Hindlimb muscle (tissue), 1 donor: ENCODE results near the gene TRMT61A. TPM values are rescaled to one million over a fixed set of nuclear protein-coding genes. Genes with fewer than 3 reads are reported as not detected.

Source experiments
- DNase-seq: peaks from one replicate; pipeline ENCODE4 v3.0.0-alpha.2; 2013
- polyA plus RNA-seq: library from polyadenylated mRNA; unstranded; fragments of 120-200 nt; gene quantifications from one replicate; pipeline ENCODE4 v1.2.1, GENCODE V29; 2013; ENCODE audit not compliant: insufficient read length

TRMT61A gene
- polyA plus RNA-seq, 1 donor, result 7.8 TPM

DNA sequence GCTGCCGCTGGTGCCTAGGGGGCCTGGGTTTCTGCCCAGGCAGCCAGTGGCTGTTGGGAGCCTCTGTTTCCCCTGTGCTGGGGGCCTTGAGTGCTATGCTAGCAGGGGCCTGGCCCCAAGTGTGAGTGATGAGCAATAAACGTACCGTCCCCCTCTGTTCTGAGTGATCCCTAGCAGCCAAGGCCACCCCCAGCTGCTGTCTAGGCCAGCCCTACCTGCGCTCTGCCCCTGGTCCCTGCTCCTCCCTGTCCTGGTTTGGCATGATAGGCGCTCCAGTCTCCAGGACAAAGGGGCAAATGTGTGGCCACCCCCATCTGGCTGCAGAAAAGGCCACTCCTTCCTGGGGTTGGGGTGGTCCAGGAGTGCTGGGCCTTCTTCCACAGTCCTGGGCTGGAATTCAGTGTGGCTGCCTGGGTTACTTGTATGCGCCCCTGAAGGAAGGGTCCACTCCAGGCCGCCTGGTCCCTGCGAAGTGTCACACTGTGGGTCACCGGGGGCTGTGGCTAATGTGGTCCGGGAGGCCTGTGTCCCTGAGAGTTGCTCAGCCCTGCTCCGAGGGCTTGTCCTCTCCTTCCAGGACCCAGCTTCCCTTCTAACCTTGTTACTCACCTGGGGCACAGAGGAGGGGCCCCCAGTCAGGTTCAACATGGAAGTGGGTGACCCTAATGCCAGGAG is 7.0 kb downstream of the TRMT61A start:
- no peak for DNase-seq

DNA sequence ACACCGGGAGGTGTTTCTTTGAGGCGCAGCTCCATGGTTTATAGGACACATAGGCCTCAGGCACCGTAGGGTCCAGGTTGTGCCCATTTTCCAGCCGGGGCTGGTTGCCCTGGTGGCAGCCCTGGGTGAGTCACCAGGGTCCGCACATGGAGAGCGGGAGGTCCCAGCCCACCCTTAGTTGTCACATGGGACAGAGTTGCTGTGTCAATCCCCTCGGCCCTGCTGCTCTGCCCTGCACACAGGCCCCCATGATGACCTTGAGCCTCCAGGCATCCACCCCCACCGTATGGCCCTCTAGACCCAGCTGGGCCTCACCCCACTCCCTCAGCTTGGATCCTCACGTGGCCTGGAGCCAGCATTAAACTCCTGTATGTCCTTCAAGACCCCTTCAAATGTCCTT is 7.7 kb downstream of the TRMT61A start:
- DNase-seq, result no peak

- no peak for DNase-seq
These were observed 8.4 kb downstream of the TRMT61A start for GRCh38 chr14:103537175-103537990.

- no peak for DNase-seq
These were observed 9.5 kb downstream of the TRMT61A start for GRCh38 chr14:103538291-103539055.

GRCh38 chr14:103539056-103539825 is 10.2 kb downstream of the TRMT61A start:
- DNase-seq, result no peak

DNA sequence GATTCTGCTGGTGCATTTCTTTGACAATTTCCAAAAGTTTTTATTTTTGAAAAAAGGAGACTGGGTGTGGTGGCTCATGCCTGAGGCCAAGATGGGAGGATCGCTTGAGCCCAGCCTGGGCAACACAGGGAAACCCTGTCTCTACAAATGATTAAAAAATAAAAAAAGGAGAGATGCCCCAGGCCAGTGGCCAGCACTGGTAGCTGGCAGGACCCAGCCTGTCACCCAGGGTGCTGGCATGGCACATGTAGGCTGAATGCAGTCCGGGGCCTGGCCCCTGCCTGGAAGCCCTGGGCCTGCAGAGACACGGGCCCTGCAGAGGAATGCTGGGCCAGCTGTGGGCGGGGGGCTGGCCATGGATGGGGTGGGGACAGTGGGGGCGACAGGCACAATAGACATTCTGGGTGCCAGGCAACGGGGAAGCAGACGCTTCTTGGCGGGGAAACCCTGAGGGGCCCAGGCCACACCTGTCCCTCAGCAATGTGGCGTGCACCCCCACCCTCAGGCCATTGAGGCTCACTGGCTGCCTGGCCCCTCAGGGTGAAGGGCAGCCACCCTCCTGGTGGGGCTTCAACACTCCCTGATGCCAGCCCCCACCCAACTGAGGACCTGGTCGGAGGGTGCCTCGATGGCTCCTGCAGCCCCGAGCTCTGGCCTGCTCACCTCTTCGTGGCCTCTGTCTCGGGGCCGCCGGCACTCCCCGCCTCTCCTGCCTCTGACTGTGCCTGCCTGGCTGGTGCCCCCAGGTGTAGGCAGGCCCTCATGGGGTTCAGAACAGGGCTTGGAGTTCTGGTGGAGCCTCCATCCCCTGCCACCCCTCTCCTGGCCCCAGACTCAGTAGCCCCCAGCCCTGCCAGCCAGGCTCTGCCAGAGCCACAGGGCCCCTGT is 12.1 kb downstream of the TRMT61A start:
- no peak for DNase-seq

GRCh38 chr14:103541709-103542604 is 13.0 kb downstream of the TRMT61A start:
- DNase-seq, result no peak

DNA sequence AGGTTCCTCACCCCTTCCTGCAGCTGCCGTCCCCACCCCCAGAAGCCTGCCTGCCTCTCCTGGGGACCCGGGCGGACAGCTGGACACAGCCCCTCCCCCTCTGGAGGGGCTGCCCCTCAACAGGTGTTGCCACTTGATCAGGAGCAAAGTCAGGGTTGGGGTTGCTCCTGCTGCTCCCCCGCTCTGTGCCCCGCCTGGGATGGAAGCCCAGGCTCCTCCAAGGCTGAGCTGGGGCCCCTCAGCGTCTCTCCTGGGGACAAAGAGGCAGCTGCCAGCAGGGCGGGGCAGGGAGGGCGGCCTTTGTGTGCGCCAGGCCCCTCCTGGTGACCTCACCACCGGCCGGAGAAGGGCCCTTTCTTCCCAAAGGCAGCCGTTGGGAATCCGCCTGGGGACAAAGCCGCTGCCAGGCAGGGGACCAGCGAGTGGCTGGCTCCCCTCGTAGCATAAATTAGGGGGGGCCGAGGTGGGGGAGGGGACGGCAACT is 13.7 kb downstream of the TRMT61A start:
- DNase-seq, result peak; percentile 61

GRCh38 chr14:103543140-103543539 is 14.1 kb downstream of the TRMT61A start:
- DNase-seq, result no peak

- no peak for DNase-seq
These were observed 14.9 kb downstream of the TRMT61A start for GRCh38 chr14:103543721-103544387.

DNA sequence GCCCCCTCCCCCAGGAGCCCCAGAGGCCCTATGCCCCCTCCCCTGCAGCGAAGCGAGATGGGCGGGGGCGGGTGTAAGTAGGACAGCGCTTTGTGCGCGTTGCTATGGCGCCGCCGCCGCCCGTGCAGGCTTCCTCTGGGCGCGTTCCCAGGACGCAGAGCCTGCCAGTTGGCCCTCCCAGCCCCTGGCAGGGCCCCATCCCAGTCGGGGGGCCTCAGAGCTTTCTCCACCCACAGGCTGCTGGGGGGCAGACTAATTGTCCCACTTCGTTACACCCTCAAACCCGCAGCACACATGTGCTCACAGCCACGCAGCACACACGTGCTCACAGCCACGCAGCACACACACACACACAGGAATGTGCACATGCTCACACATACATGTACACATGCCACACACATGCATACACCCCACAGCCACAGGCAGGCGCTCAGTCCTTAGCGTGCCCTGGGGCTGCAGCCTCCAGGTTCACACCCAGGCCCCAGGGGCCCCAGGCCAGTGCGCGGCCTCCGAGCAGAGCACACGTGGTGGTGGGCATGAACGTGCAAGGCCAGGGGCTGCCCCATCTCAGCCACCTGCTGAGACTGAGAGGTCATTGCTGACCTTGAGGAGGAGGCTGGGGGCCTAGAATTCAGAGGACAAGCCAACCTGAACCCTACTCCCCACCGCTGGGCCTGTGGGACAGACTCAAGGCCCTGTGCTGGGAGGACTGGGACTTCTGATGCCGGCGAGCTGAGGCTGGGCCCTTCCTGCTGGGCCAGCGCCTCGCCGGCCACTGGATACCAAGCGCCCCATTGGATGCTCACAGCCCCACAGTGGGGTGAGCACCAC is 15.6 kb downstream of the TRMT61A start:
- DNase-seq, result peak; percentile 72

GRCh38 chr14:103545219-103545914 is 16.4 kb downstream of the TRMT61A start:
- no peak for DNase-seq

DNA sequence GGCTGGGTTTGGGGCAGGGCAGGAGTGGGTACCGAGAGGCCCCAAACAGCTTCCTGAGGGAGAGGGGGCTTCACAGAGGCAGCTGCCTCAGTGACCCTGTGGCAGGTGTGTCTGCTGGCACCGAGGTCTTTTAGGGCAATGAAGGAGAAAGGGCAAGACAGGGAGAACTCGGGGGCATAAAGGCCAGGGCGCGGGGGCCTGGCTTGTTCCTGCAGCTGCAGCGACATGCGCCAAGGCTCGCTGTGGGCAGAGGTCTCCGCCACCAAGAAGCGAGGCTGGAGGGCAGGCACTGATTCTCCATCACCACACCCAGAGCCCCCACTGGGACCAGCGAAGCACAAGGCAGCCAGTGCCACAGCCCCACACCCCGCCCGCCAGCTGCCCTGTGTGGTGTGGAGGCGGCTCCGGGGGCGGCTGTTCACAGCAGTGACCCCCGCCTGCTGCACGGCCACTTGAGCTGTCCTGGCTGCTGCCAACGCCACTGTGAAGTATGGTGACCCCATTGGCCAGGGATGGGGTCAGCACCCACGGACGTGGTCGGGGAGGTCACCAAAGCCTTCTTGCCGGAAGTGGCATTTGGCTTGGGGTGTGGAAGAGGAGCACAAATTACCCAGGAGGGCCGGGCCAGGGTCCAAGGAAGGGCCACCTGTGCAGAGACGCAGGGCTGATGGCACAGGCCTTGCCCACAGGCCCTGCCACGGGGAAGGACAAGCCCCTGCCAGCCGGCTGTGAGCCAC is 17.1 kb downstream of the TRMT61A start:
- no peak for DNase-seq

GRCh38 chr14:103546652-103547454 is 17.9 kb downstream of the TRMT61A start:
- peak; percentile 62 for DNase-seq

GRCh38 chr14:103547455-103547940 is 18.5 kb downstream of the TRMT61A start:
- DNase-seq, result no peak

DNA sequence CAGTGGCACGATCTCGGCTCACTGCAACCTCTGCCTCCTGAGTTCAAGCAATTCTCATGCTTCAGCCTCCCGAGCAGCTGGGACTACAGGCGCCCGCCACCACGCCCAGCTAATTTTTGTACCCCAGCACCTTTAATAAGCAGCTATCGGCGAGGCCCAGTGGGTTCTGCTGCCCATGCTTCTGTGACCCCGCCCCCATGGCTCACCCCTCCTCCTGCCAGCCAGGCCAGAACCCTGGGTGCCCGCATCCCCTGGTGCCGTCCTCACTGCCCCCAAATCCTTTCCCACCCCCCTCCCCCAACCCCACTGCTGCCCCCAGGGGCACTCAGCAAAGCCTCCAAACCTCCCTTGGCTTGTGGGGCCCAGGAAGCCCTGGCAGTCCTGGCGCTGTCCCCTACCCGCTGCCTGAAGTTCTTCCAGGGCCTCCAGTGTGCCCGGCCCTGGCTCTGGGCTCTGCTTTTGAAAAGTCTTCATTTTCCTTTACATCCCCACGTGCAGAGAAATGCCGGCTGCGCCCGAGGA is 19.0 kb downstream of the TRMT61A start:
- DNase-seq, result no peak
